Loucy (cell line): ENCODE data around the gene TMEM163.

ENCODE experiments used
- CTCF ChIP-seq: fragments of 200-600 bp; sonication (generic); conservative IDR thresholded peaks from 2 replicates; pipeline ENCODE4 v1.5.1; 2014; ENCODE audit warnings: mild to moderate bottlenecking, antibody characterized with exemption, low read length
- EZH2phosphoT487 ChIP-seq: fragments of 200-600 bp; IDR thresholded peaks from 2 replicates; pipeline ENCODE4 v1.6.1; 2018; ENCODE audit warnings: antibody characterized with exemption, mild to moderate bottlenecking, moderate library complexity, borderline replicate concordance

GRCh38 chr2:134670955-134671354 lies 47.8 kb downstream of the TMEM163 start:
- no peak for TF ChIP-seq CTCF
- TF ChIP-seq EZH2phosphoT487, result no peak
